Left lung (tissue), 10 donors: ENCODE data around the gene TTLL10. TPM values are rescaled to one million over a fixed set of nuclear protein-coding genes. Genes with fewer than 3 reads are reported as not detected.
A peak's percentile ranks its signal among the peaks of the same experiment; 100 is the strongest.
"Not testable (repeated sequence)": the region's sequence is repeated elsewhere in the genome, so short reads cannot be mapped to it uniquely, and the experiment has no call there.

Experiments
- ATAC-seq: fragments of 200-7000 bp; cut with Tn5 transposase; one replicate; pipeline ENCODE4 v1.9.1; 2020; ENCODE audit warnings: moderate library complexity
- DNase-seq, 4 donors: peaks; one replicate each; pipeline ENCODE4 v3.0.0-alpha.2; 2013 to 2020
- H3K27ac ChIP-seq, 2 donors: fragments of 200-600 bp; sonication (generic) in 1 of 2; one replicate each; pipeline versions ENCODE4 v1.5.0 to v1.8.0; 2020 to 2021
- H3K27me3 ChIP-seq, 2 donors: fragments of 200-600 bp; sonication (generic) in 1 of 2; one replicate each; pipeline versions ENCODE4 v1.5.0 to v1.8.0; 2020 to 2021
- H3K36me3 ChIP-seq, 2 donors: fragments of 200-600 bp; sonication (generic) in 1 of 2; one replicate each; pipeline versions ENCODE4 v1.5.0 to v1.8.0; 2020 to 2021
- H3K4me1 ChIP-seq, 2 donors: fragments of 200-600 bp; one replicate each; pipeline ENCODE4 v1.8.0; 2021
- H3K4me3 ChIP-seq, 2 donors: fragments of 200-600 bp; sonication (generic) in 1 of 2; one replicate each; pipeline versions ENCODE4 v1.5.0 to v1.8.0; 2020 to 2021; ENCODE audit warnings: mild to moderate bottlenecking in 1 of 2
- H3K9me3 ChIP-seq, 2 donors: fragments of 200-600 bp; sonication (generic) in 1 of 2; one replicate each; pipeline versions ENCODE4 v1.5.0 to v1.8.0; 2020 to 2021
- CTCF ChIP-seq, 2 donors: fragments of 200-600 bp; sonication (generic) in 1 of 2; IDR thresholded peaks; one replicate each; pipeline versions ENCODE4 v1.5.0 to v1.8.0; 2021; ENCODE audit warnings: antibody characterized with exemption in 2 of 2
- intact Hi-C, 2 donors: fragments of 100-400 bp; cut with DNase I; formaldehyde crosslinking; loops; one replicate each; pipeline versions ENCODE4 v1.11.2 to v1.14.2; 2022
- polyA plus RNA-seq, 6 donors: library from polyadenylated mRNA; unstranded; fragments of 120-200 nt; gene quantifications; one replicate each; pipeline ENCODE4 v1.2.1, GENCODE V29; 2013; ENCODE audit not compliant: insufficient read length in 6 of 6
- total RNA-seq, 2 donors: library from RNA; stranded (reverse); fragmentation: NEBNext Ultra II Directional; extraction: Animal tissue kit (Norgen Biotek cat#: 25700); gene quantifications; one replicate each; pipeline ENCODE4 v1.2.1, GENCODE V29; 2021
- donor health status: DM: no; HTN: yes; CAD: no.
- donor health status: DM: no; HTN: no; CAD: no.

The TTLL10 gene
- total and polyA plus RNA-seq, 8 donors = 0.17 to 4.6 (median 1.7) TPM

GRCh38 chr1:1173061-1173792 lies 453 bp upstream of the TTLL10 start:
- no peak overlapping the region for H3K27ac ChIP-seq
- H3K27me3 ChIP-seq = peaks cover 31 to 93% of the 10 kb centered on the region in 2 donors
- DNase-seq (peak in 1 of 4 donors; percentile 55), ATAC-seq (no peak)
- no peaks in the 10 kb centered on the region for H3K4me1 ChIP-seq
- intact Hi-C loops = no loop called here
- TF ChIP-seq CTCF (IDR thresholded peaks at IDR 0.05) = no peak
- H3K4me3 ChIP-seq = no peak overlapping the region
- no peaks in the 10 kb centered on the region for H3K9me3 ChIP-seq
- no peaks in the 10 kb centered on the region for H3K36me3 ChIP-seq

- Histone ChIP-seq H3K36me3 (no peaks in the 10 kb centered on the region), H3K27ac (no peak overlapping the region), H3K27me3 (peaks cover 31 to 94% of the 10 kb centered on the region in 2 donors), H3K4me3 (no peak overlapping the region), H3K4me1 (no peaks in the 10 kb centered on the region), H3K9me3 (no peaks in the 10 kb centered on the region)
- intact Hi-C loops = no loop called here
- DNase-seq (peak in 1 of 4 donors; percentile 57), ATAC-seq (no peak)
- TF ChIP-seq CTCF (IDR thresholded peaks at IDR 0.05) = no peak
Measured at GRCh38 chr1:1175221-1176062, 1.8 kb downstream of the TTLL10 start.

- H3K27ac ChIP-seq, H3K36me3 ChIP-seq, intact Hi-C loops, ATAC-seq, H3K9me3 ChIP-seq, H3K4me1 ChIP-seq, H3K4me3 ChIP-seq: not testable (repeated sequence)
- DNase-seq = peak in 1 of 4 donors; percentile 50
- peaks cover 31 to 89% of the 10 kb centered on the region in 2 donors for H3K27me3 ChIP-seq
Measured at GRCh38 chr1:1176063-1176761, 2.5 kb downstream of the TTLL10 start.

- TF ChIP-seq CTCF (IDR thresholded peaks at IDR 0.05) = no peak
- intact Hi-C loops = no loop called here
- H3K4me3 ChIP-seq = no peak overlapping the region
- peaks cover 30 to 81% of the 10 kb centered on the region in 2 donors for H3K27me3 ChIP-seq
- H3K27ac ChIP-seq = no peak overlapping the region
- no peaks in the 10 kb centered on the region for H3K4me1 ChIP-seq
- ATAC-seq (no peak), DNase-seq (peak in 1 of 4 donors; percentile 6)
- H3K36me3 ChIP-seq = no peaks in the 10 kb centered on the region
- no peaks in the 10 kb centered on the region for H3K9me3 ChIP-seq
Measured at GRCh38 chr1:1176931-1177330, 3.3 kb downstream of the TTLL10 start.

- intact Hi-C loops = no loop called here
- no peak for ATAC-seq
Measured at GRCh38 chr1:1177452-1178206, 3.9 kb downstream of the TTLL10 start.

More at GRCh38 chr1:1177452-1178206, 3.9 kb downstream of the TTLL10 start:
- Histone ChIP-seq H3K27me3 (peaks cover 23 to 76% of the 10 kb centered on the region in 2 donors), H3K36me3 (no peaks in the 10 kb centered on the region), H3K4me3 (no peak overlapping the region), H3K27ac (no peak overlapping the region), H3K4me1 (no peaks in the 10 kb centered on the region), H3K9me3 (no peaks in the 10 kb centered on the region)
- no peak for TF ChIP-seq CTCF (IDR thresholded peaks at IDR 0.05)
- peak in 1 of 4 donors; percentile 35 for DNase-seq
